Progenitor cell of endocrine pancreas (in vitro differentiated cells): ENCODE results near the gene PTPRD. TPM values are rescaled to one million over a fixed set of nuclear protein-coding genes. Genes with fewer than 3 reads are reported as not detected.

Experiments used
- DNase-seq: peaks from one replicate; pipeline ENCODE4 v3.0.0; 2021; ENCODE audit warnings: low spot score; ENCODE audit not compliant: unreplicated experiment
- H3K27ac Mint-ChIP-seq: 2 replicates; pipeline ENCODE4 v1.8.0; 2021; ENCODE audit warnings: mild to moderate bottlenecking, moderate library complexity, mixed read lengths
- H3K27me3 Mint-ChIP-seq: 2 replicates; pipeline ENCODE4 v1.8.0; 2021; ENCODE audit warnings: mixed read lengths
- H3K36me3 Mint-ChIP-seq: 2 replicates; pipeline ENCODE4 v1.8.0; 2022; ENCODE audit warnings: mixed read lengths; ENCODE audit not compliant: insufficient read depth
- H3K4me1 Mint-ChIP-seq: 2 replicates; pipeline ENCODE4 v1.8.0; 2021; ENCODE audit warnings: low read depth, mixed read lengths
- H3K4me3 Mint-ChIP-seq: 2 replicates; pipeline ENCODE4 v1.8.0; 2021; ENCODE audit warnings: low read depth, mild to moderate bottlenecking, moderate library complexity, mixed read lengths
- H3K9me3 Mint-ChIP-seq: 2 replicates; pipeline ENCODE4 v1.8.0; 2021; ENCODE audit warnings: low read depth, mixed read lengths
- total RNA-seq: library from RNA; stranded (reverse); gene quantifications from 2 replicates; pipeline ENCODE4 v1.2.1, GENCODE V29; 2021
- TF ChIP-seq, protein P1 (sequence below): fragments of 200-600 bp; sonication (generic); IDR thresholded peaks from one replicate; pipeline ENCODE4 v1.5.0; 2021; ENCODE audit warnings: antibody characterized with exemption, mild to moderate bottlenecking; ENCODE audit not compliant: unreplicated experiment

Gene PTPRD
- total RNA-seq, 1 donor from 2014 or later: 124 TPM

GRCh38 chr9:8382777-8383527, 2229.8 kb downstream of the PTPRD start:
- Mint-ChIP-seq H3K9me3 (no peaks in the 10 kb centered on the region), H3K36me3 (peaks cover 4% of the 10 kb centered on the region), H3K4me1 (peaks cover 15% of the 10 kb centered on the region), H3K27me3 (no peaks in the 10 kb centered on the region), H3K4me3 (no peak overlapping the region), H3K27ac (no peak overlapping the region)
- DNase-seq: no peak
- TF ChIP-seq, protein P1, sequence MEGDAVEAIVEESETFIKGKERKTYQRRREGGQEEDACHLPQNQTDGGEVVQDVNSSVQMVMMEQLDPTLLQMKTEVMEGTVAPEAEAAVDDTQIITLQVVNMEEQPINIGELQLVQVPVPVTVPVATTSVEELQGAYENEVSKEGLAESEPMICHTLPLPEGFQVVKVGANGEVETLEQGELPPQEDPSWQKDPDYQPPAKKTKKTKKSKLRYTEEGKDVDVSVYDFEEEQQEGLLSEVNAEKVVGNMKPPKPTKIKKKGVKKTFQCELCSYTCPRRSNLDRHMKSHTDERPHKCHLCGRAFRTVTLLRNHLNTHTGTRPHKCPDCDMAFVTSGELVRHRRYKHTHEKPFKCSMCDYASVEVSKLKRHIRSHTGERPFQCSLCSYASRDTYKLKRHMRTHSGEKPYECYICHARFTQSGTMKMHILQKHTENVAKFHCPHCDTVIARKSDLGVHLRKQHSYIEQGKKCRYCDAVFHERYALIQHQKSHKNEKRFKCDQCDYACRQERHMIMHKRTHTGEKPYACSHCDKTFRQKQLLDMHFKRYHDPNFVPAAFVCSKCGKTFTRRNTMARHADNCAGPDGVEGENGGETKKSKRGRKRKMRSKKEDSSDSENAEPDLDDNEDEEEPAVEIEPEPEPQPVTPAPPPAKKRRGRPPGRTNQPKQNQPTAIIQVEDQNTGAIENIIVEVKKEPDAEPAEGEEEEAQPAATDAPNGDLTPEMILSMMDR: no peak

DNA sequence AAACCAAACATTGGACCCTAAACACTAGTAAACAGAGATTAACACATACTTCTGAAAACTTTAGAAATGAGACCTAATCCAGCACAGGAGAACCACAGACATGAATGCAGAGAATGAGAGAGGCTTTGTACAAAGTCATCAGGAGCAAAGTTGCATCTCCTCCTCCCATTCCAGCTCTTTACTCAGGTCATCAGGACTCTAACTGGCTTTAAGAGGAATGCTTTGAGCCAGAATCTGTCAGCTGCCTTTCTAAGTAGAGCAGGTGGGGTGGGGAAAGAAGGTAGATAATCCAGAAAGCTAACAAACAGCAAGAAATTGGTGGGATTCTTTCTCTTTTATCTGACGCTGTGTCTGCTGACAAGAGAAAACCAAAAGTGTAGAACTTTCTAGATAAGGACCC, 2230.5 kb downstream of the PTPRD start:
- Mint-ChIP-seq H3K27ac (no peak overlapping the region), H3K4me3 (no peak overlapping the region)
- DNase-seq: no peak

GRCh38 chr9:8381601-8382000, 2231.2 kb downstream of the PTPRD start:
- no peak overlapping the region for H3K4me3 Mint-ChIP-seq
- no peak for DNase-seq
- H3K9me3 Mint-ChIP-seq: no peaks in the 10 kb centered on the region
- peaks cover 15% of the 10 kb centered on the region for H3K4me1 Mint-ChIP-seq
- H3K27me3 Mint-ChIP-seq: no peaks in the 10 kb centered on the region
- no peak overlapping the region for H3K27ac Mint-ChIP-seq
- TF ChIP-seq, protein P1: no peak
- peaks cover 4% of the 10 kb centered on the region for H3K36me3 Mint-ChIP-seq

More for the DNA sequence above, 2230.5 kb downstream of the PTPRD start:
- Mint-ChIP-seq H3K27me3 (no peaks in the 10 kb centered on the region), H3K9me3 (no peaks in the 10 kb centered on the region), H3K4me1 (peaks cover 15% of the 10 kb centered on the region), H3K36me3 (peaks cover 4% of the 10 kb centered on the region)
- TF ChIP-seq, protein P1: no peak

- TF ChIP-seq, protein P1: no peak
- H3K9me3 Mint-ChIP-seq: no peaks in the 10 kb centered on the region
- H3K27me3 Mint-ChIP-seq: no peaks in the 10 kb centered on the region
- DNase-seq: no peak
- H3K27ac Mint-ChIP-seq: no peak overlapping the region
- peaks cover 8% of the 10 kb centered on the region for H3K4me1 Mint-ChIP-seq
- no peak overlapping the region for H3K4me3 Mint-ChIP-seq
- peaks cover 3% of the 10 kb centered on the region for H3K36me3 Mint-ChIP-seq
These were observed 2238.3 kb downstream of the PTPRD start for GRCh38 chr9:8374471-8374870.

- Mint-ChIP-seq H3K27ac (no peak overlapping the region), H3K9me3 (no peaks in the 10 kb centered on the region), H3K4me1 (peaks cover 5% of the 10 kb centered on the region), H3K4me3 (no peak overlapping the region), H3K36me3 (peaks cover 3% of the 10 kb centered on the region), H3K27me3 (no peaks in the 10 kb centered on the region)
- DNase-seq: no peak
- TF ChIP-seq, protein P1: no peak
These were observed 2241.1 kb downstream of the PTPRD start for GRCh38 chr9:8371686-8372085.
